GF-D8 (cell line): ENCODE measurements around the gene KIF1A.

ENCODE experiments used
- DNase-seq: peaks from one replicate; lab custom pipeline; 2025; lab: John Stamatoyannopoulos, UW

KIF1A gene

GRCh38 chr2:240818293-240819125 lies 1.5 kb downstream of the KIF1A start:
- no peak for DNase-seq

DNA sequence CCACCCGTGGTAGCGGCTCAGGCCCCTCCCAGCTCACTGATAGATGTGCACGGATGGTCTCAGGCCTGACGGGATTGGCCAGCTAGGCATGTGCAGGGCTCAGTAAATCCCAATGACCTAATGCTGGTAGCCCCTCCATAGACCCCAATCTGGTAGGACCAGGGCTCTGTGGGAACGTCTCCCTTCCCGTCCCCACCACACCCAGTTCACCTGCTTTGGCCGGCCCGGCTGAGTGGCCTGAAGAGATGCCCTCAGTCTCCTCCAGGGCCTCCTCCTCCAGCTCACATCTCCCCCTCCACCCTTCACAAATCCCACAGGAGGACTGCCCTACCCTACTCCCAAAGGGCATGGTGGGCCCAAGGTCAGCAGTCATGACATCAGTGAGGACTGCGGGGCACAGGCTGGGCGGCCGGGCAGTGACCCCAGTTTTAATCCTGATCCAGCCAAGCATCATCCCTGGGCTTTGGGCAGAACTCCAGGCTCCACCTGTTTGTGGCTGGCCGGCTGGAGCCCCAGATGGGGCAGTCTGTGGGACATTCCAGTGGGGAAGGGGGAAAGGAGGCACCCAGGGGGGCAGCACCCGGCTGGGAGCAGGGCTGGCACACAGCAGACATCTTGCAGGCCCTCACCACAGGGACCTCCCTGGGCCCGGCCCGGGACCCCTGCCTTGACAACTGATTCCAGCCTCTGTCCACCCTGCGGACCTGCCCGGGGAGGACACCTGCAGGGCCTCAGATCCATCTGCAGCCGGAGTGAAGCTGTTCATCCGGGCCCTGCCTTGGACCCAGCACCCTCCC lies 2.3 kb downstream of the KIF1A start:
- no peak for DNase-seq

DNA sequence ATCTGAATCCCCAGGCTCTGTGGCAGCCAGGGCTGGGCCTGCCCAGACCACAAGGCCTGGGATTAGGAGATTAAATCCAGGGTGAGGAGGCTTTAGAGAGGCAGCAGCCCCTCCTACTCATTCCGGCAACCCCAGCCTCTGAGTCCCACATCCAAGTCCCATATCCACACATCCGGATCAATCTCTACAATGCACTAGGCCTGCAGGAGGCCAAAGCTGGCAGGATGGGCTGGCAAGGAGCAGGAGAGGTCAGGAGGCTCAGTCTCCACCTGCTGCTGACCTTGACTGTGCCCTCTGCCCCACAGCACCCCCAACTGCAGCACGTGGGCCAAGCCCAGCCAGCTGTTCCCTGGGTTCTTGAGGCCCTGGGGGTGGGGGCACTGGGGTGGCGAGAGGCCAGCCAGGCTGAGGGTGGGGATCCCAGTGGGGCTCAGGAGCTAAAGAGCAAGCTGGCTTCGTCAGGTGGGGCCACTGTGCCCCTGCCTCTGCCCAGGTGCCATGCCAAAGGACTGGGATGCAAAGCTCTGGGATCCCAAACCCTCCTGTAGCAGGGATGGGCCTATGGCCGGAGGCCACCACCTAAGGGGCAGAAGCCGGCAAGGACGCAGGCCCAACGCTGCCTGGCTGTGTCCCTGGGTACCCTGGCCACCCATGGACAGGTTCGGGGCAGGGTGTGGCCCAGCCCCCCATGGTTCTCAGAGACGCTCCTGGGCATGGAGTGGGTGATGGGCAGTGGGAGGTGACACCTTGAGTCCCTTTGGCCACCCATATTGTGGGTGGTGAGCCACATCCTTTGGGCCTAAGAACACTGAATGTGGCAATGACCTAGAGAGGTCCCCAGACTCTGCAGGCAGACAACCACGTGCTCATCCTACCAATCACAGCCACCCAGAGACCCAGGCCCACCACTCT lies 3.2 kb downstream of the KIF1A start:
- DNase-seq, result no peak

DNA sequence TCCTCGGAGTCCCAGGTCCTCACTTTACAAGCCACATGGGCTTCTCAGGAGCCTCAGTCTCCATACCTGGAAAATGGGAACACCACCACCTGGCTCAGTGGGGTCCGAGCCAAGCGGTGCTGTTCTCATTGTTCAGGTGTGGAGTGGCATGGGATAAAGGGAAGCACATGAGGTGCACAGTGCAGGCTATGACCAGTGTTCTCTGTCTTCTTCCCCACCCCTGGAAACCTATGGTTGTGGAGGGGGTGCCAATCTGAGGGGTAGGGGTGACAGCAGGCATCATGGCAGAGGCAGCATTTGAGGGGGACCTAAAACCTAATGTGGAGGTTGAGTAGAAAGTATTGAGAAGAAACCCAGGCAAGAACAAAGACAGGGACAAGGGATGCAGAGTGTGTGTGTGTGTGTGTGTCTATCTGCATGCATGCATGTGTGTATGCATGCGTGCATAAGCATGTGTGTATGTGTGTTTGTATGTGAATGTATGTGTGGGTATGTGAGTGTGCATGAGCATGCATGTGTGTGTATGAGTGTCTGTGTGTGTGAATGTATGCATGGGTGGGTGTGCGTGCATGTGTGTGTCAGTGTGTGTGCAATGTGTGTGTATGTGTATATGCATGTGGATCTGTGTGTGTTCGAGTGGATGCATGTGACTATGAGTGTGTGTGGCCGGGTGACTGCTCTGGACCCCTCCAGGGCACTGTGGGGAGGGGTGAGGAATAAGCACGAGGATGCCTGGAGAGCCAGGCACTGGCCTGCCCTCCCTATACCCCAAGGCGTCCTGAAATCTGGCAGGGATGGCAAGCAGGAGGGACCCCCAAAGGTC lies 4.0 kb downstream of the KIF1A start:
- DNase-seq, result no peak

DNA sequence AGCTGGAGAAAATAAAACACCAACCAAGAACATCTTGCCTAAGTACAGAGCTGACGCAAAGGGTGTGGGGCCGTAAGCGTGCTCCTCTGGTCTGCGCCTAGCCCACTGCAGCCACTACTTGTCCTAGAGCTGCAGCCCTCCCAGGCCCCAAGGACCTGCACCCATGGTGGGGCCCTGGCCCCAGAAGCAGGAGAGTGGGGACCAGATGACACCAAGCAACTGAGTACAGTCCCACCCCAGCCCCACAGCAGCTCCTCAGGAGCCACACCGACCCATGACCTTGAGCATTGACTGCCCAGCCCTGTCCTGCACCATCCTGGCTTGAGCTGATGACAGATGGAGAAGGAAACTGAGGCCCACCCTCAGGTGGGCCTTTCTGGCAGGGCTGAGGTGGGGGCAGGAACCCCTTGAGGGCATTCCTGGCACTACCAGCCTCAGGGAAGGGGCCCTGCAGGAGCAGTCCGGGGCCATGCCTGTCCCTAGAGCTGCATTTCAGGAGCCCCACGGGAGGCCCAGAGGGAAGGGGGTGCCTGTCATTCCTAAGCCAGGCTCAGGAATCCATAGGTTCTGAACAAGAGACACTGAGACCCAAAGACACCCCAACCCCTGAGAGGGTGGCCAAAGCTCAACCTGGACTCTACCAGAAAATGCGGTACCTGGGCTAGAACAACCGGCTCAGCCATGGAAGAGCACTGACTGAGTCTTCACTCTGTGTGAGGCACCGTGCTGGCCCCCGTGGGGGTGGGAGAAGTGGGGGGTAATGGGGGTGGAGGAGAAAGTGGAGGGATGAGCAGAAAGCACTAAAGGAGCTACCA lies 4.9 kb downstream of the KIF1A start:
- DNase-seq, result no peak

GRCh38 chr2:240814280-240814679 lies 5.7 kb downstream of the KIF1A start:
- DNase-seq, result no peak

DNA sequence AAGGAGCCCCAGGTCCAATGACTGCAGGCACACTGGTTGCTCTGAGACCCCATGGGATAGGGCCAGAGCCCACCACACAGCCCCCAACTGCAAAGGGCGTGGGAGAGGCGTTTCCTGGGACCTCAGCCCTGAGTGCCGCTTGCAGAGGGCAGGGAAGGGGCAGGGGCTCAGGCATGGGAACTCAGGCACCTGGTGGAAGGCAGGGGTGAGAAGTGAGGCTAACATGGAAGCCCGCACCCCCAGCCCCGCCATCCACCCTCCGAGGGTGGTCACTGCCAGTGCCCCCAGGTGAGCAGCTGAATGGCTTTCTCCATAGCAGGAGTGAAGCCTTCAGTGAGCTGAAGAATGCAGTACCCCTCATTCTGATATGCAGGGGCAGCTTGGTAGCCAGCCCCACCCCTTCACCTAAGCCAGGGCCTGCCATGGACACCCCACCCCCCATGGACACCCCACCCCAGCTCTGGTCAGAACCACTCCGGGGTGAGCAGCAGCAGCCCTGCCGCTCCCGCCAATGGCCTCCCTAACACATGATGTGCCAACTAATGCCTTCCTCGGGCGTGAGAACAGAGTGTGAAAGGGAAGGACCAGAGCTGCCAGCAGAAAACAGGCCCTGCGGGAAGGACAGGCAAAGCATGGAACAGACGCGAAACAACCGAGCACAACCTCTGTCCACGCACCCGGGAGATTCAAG lies 6.6 kb downstream of the KIF1A start:
- no peak for DNase-seq

- DNase-seq, result no peak
Observed at GRCh38 chr2:240812721-240813120, 7.3 kb downstream of the KIF1A start.

GRCh38 chr2:240812301-240812680 lies 7.7 kb downstream of the KIF1A start:
- DNase-seq, result no peak

DNA sequence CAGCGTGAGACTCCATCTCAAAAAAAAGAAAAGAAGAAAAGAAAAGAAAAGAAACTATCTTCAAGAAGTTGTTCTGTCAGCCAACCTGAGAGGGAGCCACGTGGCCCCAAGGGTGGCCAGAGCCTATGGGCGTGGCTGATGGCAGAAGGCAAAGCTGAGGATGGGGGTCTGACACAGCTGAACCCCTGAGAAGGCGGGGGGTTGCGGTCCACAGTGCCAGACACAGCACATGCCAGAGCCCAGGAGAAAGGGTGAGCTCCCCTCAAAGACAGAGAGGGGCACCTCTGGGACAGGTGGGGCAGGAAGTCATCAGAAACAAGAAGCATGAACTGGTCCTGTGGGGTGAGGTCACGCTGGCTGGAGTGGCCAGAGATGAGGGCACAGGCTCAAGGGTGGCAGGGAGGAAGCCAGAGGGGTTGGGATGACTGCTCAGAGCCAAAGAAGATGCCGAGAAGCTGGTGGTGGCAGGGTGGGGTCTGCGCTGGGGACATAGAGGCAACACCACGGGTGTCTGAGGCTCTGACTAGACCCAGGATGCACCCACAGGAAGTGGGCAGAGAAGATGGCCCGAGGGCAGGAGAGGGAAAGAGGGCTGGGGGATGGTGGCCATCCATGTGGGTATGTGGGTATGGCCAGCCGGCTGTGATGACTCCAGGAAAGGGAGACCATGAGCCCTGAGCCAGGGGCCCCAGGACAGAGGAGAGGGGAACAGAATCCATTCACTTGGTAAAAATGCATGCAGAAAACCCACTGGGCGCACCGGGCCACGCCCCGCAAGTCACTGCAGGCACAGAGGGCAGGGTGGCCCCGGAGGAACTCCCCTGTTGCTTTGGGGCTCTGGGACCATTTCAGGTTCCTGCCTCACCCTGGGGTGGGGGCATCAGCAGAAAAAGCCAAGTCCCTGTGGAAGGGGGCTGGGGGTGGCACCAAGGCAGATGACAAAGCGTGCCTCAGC lies 8.4 kb downstream of the KIF1A start:
- DNase-seq, result no peak

- no peak for DNase-seq
Observed at GRCh38 chr2:240810621-240811020, 9.4 kb downstream of the KIF1A start.

GRCh38 chr2:240810199-240810598 lies 9.8 kb downstream of the KIF1A start:
- no peak for DNase-seq

DNA sequence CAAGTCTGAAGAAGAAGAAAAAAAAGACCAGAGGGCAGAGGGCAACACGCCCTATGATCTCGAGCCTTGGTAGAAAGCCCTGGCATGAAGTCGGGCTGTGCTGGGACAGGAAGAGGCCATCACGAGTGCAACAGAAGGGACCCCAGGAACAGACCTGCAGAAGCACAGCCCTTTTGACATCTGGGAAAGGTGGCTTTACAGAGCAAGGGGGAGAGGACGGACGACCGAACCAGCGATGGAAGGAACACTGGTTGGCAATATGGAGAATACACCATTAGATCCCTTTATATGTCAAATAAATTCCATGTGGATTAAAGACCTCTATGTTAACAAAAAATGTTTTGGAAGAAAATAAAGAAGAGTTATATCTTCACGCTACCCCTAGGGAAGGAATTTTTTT lies 10.7 kb downstream of the KIF1A start:
- no peak for DNase-seq

GRCh38 chr2:240806459-240806858 lies 13.6 kb downstream of the KIF1A start:
- no peak for DNase-seq

DNA sequence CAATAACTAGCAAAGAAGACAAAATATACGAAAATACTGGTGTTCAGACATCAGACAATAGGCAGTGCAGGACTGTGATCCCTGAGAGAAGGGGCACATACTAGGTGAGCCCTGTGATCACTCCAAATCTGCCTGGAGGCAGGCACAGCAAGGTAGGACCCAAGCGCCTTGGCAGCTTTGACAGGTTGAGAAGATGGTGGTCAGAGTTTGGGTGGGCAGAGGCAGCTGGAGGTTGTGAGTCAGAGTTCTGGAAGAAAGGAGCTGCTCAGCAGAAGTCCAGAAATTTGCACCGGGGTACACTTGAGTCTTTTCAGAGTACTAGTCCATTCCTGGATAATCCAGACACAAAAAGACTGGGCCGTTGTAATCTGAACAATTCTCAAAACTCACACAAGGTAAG lies 14.0 kb downstream of the KIF1A start:
- DNase-seq, result no peak

DNA sequence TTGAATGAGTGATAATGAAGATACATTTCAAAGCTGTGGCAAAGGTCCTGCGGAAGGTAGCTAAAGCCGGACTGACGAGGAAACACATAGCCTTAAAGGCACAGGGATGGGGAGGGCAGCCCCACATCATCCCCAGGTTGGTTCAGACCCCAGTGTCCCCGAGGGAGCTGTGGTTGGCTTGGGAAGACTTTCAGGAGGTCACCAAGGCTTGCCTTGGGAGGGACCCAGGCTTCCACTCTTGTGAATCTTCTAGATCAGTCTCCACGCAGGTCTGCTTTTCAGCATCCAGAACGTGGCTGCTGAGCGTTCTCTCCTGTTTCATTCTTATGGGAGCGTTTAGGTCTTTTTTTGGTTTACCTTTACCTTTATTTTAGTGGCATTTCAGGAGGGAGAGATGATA lies 16.8 kb downstream of the KIF1A start:
- no peak for DNase-seq

- DNase-seq, result no peak
Observed at GRCh38 chr2:240799033-240799820, 20.8 kb downstream of the KIF1A start.

- DNase-seq, result no peak
Observed at GRCh38 chr2:240798327-240798905, 21.6 kb downstream of the KIF1A start.
